ENCODE results near the gene METTL2A. TPM values are rescaled to one million over a fixed set of nuclear protein-coding genes. Genes with fewer than 3 reads are reported as not detected.
"Not testable (repeated sequence)": the region's sequence is repeated elsewhere in the genome, so short reads cannot be mapped to it uniquely, and the experiment has no call there.

METTL2A gene
- total RNA-seq, 2 experiments from 2014 or later: 17.7 to 17.8 TPM

GRCh38 chr17:62478880-62479638 is 55.4 kb downstream of the METTL2A start:
- ATAC-seq (ENCODE audit: low read depth): peak; percentile 48
- H3K36me3 Mint-ChIP-seq, H3K27ac Mint-ChIP-seq, H3K9me3 Mint-ChIP-seq, POLR2A ChIA-PET, H3K27me3 Mint-ChIP-seq: not testable (repeated sequence)
- peak; percentile 76 for DNase-seq
- Mint-ChIP-seq H3K4me1 (peaks cover 23% of the 10 kb centered on the region), H3K4me3 (peak overlapping the region; percentile 93)

- H3K27me3 Mint-ChIP-seq; H3K36me3 Mint-ChIP-seq; POLR2A ChIA-PET; ATAC-seq (ENCODE audit: low read depth); DNase-seq; H3K9me3 Mint-ChIP-seq: not testable (repeated sequence)
- peaks cover 23% of the 10 kb centered on the region for H3K4me1 Mint-ChIP-seq
- peak overlapping the region; percentile 93 for H3K27ac Mint-ChIP-seq
- peak overlapping the region; percentile 93 for H3K4me3 Mint-ChIP-seq
Observed at GRCh38 chr17:62479639-62480258, 56.1 kb downstream of the METTL2A start.

DNA sequence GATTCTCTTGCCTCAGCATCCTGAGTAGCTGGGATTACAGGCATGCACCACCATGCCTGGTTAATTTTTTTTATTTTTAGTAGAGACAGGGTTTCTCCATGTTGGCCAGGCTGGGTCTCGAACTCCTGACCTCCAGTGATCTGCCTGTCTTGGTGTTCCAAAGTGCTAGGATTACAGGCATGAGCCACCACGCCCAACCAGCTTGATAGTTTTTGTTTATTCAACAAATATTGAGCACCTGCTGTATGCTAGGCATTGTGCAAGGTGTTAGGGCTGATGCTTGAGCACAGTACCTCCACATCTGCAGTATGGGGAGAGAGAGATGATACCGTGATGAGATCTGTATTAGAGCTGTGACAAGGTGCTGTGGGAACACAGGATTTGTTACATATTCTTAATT is 58.9 kb downstream of the METTL2A start:
- H3K9me3 Mint-ChIP-seq; H3K27ac Mint-ChIP-seq; ATAC-seq (ENCODE audit: low read depth); H3K27me3 Mint-ChIP-seq; H3K4me3 Mint-ChIP-seq; POLR2A ChIA-PET; DNase-seq: not testable (repeated sequence)
- peaks cover 11% of the 10 kb centered on the region for H3K36me3 Mint-ChIP-seq
- peaks cover 28% of the 10 kb centered on the region for H3K4me1 Mint-ChIP-seq

- H3K27me3 Mint-ChIP-seq, POLR2A ChIA-PET, H3K9me3 Mint-ChIP-seq, H3K4me3 Mint-ChIP-seq, H3K27ac Mint-ChIP-seq, DNase-seq: not testable (repeated sequence)
- H3K4me1 Mint-ChIP-seq: peaks cover 11% of the 10 kb centered on the region
- H3K36me3 Mint-ChIP-seq: peaks cover 13% of the 10 kb centered on the region
- ATAC-seq (ENCODE audit: low read depth): peak; percentile 66
Observed at GRCh38 chr17:62490990-62491389, 67.3 kb downstream of the METTL2A start.

GRCh38 chr17:62493049-62493655 is 69.5 kb downstream of the METTL2A start:
- H3K4me3 Mint-ChIP-seq; DNase-seq; H3K27ac Mint-ChIP-seq; ATAC-seq (ENCODE audit: low read depth); H3K9me3 Mint-ChIP-seq; POLR2A ChIA-PET; H3K27me3 Mint-ChIP-seq; H3K4me1 Mint-ChIP-seq: not testable (repeated sequence)
- H3K36me3 Mint-ChIP-seq: peaks cover 16% of the 10 kb centered on the region

DNA sequence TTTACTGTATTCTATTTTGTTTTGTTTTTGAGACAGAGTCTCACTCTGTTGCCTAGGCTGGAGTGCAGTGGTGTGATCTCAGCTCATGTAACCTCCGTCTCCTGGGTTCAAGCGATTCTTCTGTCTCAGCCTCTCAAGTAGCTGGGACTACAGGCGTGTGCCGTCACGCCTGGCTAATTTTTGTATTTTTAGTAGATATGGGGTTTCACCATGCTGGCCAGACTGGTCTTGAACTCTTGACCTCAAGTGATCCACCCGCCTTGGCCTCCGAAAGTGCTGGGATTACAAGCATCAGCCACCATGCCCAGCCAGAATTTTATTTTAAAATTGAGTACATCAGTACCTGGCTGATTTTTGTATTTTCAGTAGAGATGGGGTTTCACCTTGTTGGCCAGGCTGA is 70.4 kb downstream of the METTL2A start:
- H3K4me3 Mint-ChIP-seq; ATAC-seq (ENCODE audit: low read depth); H3K9me3 Mint-ChIP-seq; POLR2A ChIA-PET; H3K27ac Mint-ChIP-seq; DNase-seq; H3K27me3 Mint-ChIP-seq; H3K4me1 Mint-ChIP-seq: not testable (repeated sequence)
- peaks cover 18% of the 10 kb centered on the region for H3K36me3 Mint-ChIP-seq

- POLR2A ChIA-PET: interaction anchor here (0.7 kb wide), 1 partner anchor 1840 kb away, joined by 3 read pairs; no protein-coding TSS in a partner anchor
- not testable (repeated sequence) for H3K9me3 Mint-ChIP-seq; H3K27me3 Mint-ChIP-seq; ATAC-seq (ENCODE audit: low read depth); DNase-seq; H3K4me3 Mint-ChIP-seq; H3K27ac Mint-ChIP-seq; H3K4me1 Mint-ChIP-seq
- peaks cover 15% of the 10 kb centered on the region for H3K36me3 Mint-ChIP-seq
Observed at GRCh38 chr17:62496344-62496743, 72.6 kb downstream of the METTL2A start.

DNA sequence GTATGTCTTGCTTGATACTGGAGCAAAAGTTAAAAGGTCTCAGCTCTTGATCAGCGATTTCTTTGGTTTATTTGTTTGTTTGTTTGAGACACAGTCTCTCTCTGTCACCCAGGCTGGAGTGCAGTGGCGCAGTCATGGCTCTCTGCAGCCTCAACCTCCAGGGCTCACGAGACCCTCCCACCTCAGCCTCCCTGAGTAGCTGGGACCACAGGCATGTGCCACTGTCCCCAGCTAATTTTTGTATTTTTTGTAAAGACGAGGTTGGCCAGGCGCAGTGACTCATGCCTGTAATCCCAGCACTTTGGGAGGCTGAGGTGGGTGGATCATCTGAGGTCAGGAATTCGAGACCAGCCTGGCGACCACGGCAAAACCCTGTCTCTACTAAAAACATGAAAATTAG is 75.1 kb downstream of the METTL2A start:
- H3K27ac Mint-ChIP-seq; H3K4me3 Mint-ChIP-seq; H3K9me3 Mint-ChIP-seq; H3K4me1 Mint-ChIP-seq; ATAC-seq (ENCODE audit: low read depth); POLR2A ChIA-PET; DNase-seq; H3K27me3 Mint-ChIP-seq: not testable (repeated sequence)
- H3K36me3 Mint-ChIP-seq: peaks cover 11% of the 10 kb centered on the region

Other genes with a start within 250 kb of the METTL2A start
- gene EFCAB3, start 43.3 kb upstream of the METTL2A start, total RNA-seq: not detected
- 10 to 100 TPM; 47.1 to 59.3 TPM for gene TLK2, start 54.9 kb downstream of the METTL2A start, total RNA-seq
- 1 to 10 TPM; 1.6 to 2.4 TPM for gene MRC2, start 203.8 kb downstream of the METTL2A start, total RNA-seq

Measured in activated naive CD8-positive, alpha-beta T cell treated with anti-CD3 and anti-CD28 coated beads, Interleukin-2, amount 10 ng/mL, durations not matched to agents 7 days and 5 days (primary cell).